ENCODE measurements around the gene RRP8. TPM values are rescaled to one million over a fixed set of nuclear protein-coding genes. Genes with fewer than 3 reads are reported as not detected.

Gene RRP8
- total and polyA plus RNA-seq, 10 of the 15 experiments (the other 5 are each of a cell fraction or from before 2014, with no cell fraction given): 4.7 to 51.2 (median 23.9) TPM

GRCh38 chr11:6586434-6587359 lies 16.7 kb downstream of the RRP8 start:
- no peak for FAIRE-seq

More at GRCh38 chr11:6586434-6587359, 16.7 kb downstream of the RRP8 start:
- intact Hi-C loops (cut with micrococcal nuclease; ENCODE audit: unreplicated experiment): no loop called here
- Histone ChIP-seq H2AFZ (ENCODE audit: control insufficient read depth, low read depth, low read length) (no peak overlapping the region), H3K4me1 (ENCODE audit: control insufficient read depth, insufficient read depth, low read length) (no peaks in the 10 kb centered on the region), H3K9ac (ENCODE audit: control insufficient read depth, insufficient read depth, low read length) (no peak overlapping the region), H4K20me1 (ENCODE audit: control insufficient read depth, insufficient read depth) (no peaks in the 10 kb centered on the region), H3K9me3 (replicated peaks; ENCODE audit: control insufficient read depth, insufficient read depth, low read length) (no peaks in the 10 kb centered on the region), H3K79me2 (ENCODE audit: control insufficient read depth, insufficient read depth, low read length) (no peaks in the 10 kb centered on the region), H3K4me3 (no peak overlapping the region), H3K36me3 (ENCODE audit: control insufficient read depth in 2 of 2, insufficient read depth in 2 of 2, low read length in 1 of 2) (no peaks in the 10 kb centered on the region; a peak in 1 of 4 replicates), H3K4me2 (ENCODE audit: control insufficient read depth, insufficient read depth) (no peak overlapping the region), H3K27ac (ENCODE audit: control insufficient read depth, insufficient read depth) (no peak overlapping the region), H3K27me3 (replicated peaks in 1 of 2; ENCODE audit: control insufficient read depth in 2 of 2, insufficient read depth in 2 of 2, low read length in 1 of 2) (no peaks in the 10 kb centered on the region)
- TF ChIP-seq NFYA (IDR thresholded peaks at IDR 0.05; ENCODE audit: borderline replicate concordance, low read depth, low read length) (no peak), TAF1 (IDR thresholded peaks at IDR 0.05; ENCODE audit: borderline replicate concordance, low read depth, low read length) (no peak), PAX5 (IDR thresholded peaks at IDR 0.05; ENCODE audit: borderline replicate concordance, low read depth, low read length) (no peak), MTA2 (IDR thresholded peaks at IDR 0.05; ENCODE audit: low read depth) (no peak), NKRF (conservative IDR thresholded peaks at IDR 0.05) (no peak), BCL3 (IDR thresholded peaks at IDR 0.05; ENCODE audit: borderline replicate concordance, insufficient read depth, low read depth, low read length, poor library complexity, severe bottlenecking) (no peak), PML (IDR thresholded peaks at IDR 0.05; ENCODE audit: low read length) (no peak), TCF12 (IDR thresholded peaks at IDR 0.05; ENCODE audit: low read depth, low read length) (no peak)
- in situ Hi-C loops (cut with MboI): no loop called here
- BruUV-seq (replicated peaks): no TSS peak
- DNase-seq (ENCODE audit: low read depth, low spot score) (no peak), ATAC-seq (no peak)
- CTCF ChIA-PET: interaction anchor here (1.0 kb wide), 1 partner anchor 16 kb away, joined by 3 read pairs; no protein-coding TSS in a partner anchor
- WGBS (ENCODE audit: insufficient coverage, insufficient replicate concordance, low lambda C conversion rate, missing lambda C conversion rate): 99% methylated on average over 25 of the region's 25 CpGs
- RAD21 ChIA-PET (ENCODE audit: unreplicated experiment): interaction anchor here (0.6 kb wide), 1 partner anchor 292 kb away, joined by 3 read pairs; no protein-coding TSS in a partner anchor
- SMC1A ChIA-PET (ENCODE audit: uncharacterized antibody, unreplicated experiment): interaction anchor here (1.7 kb wide), 1 partner anchor 10 kb away, joined by 6 read pairs; no protein-coding TSS in a partner anchor
- POLR2A ChIA-PET: interaction anchor here (0.6 kb wide), 1 partner anchor 185 kb away, joined by 3 read pairs; the partner anchor contains the start of gene OR2AG2

Data from GM12878 (cell line).